CD14-positive monocyte (primary cell): ENCODE measurements around the gene UGDH. TPM values are rescaled to one million over a fixed set of nuclear protein-coding genes. Genes with fewer than 3 reads are reported as not detected.

Experiments used
- DNase-seq, 3 donors: peaks; one replicate each; pipeline ENCODE4 v3.0.0-alpha.2; 2011 to 2022
- H2AFZ ChIP-seq: 2 replicates; pipeline ENCODE4 v1.6.0; 2012; ENCODE audit warnings: mild to moderate bottlenecking, low read depth, low read length, inconsistent platforms; ENCODE audit not compliant: insufficient read depth, poor library complexity, severe bottlenecking
- H3K27ac ChIP-seq, 2 donors: 1 replicate in 1 of 2; 2 replicates in 1 of 2; pipeline ENCODE4 v1.5.1; 2012 to 2013; ENCODE audit warnings: low read length in 2 of 2, control low read depth in 1 of 2, inconsistent platforms in 1 of 2, low read depth in 1 of 2, mild to moderate bottlenecking in 1 of 2
- H3K27me3 ChIP-seq, 2 donors: one replicate each; pipeline versions ENCODE4 v1.6.0 to v1.6.1; 2011 to 2013; ENCODE audit warnings: low read length in 2 of 2; ENCODE audit not compliant: control insufficient read depth in 2 of 2, insufficient read depth in 2 of 2
- H3K36me3 ChIP-seq, 2 donors: replicated peaks in 1 of 2; 1 replicate in 1 of 2; 2 replicates in 1 of 2; pipeline versions ENCODE4 v1.5.1 to v1.6.1; 2012 to 2013; ENCODE audit warnings: low read length in 2 of 2, control low read depth in 1 of 2, inconsistent platforms in 1 of 2, mild to moderate bottlenecking in 1 of 2; ENCODE audit not compliant: insufficient read depth in 2 of 2, control insufficient read depth in 1 of 2
- H3K4me1 ChIP-seq, 2 donors: 1 replicate in 1 of 2; 2 replicates in 1 of 2; pipeline versions ENCODE4 v1.5.1 to v1.6.1; 2012 to 2013; ENCODE audit warnings: low read length in 2 of 2, control low read depth in 1 of 2, inconsistent platforms in 1 of 2, mild to moderate bottlenecking in 1 of 2, moderate library complexity in 1 of 2; ENCODE audit not compliant: insufficient read depth in 2 of 2, control insufficient read depth in 1 of 2
- H3K4me2 ChIP-seq: replicated peaks from 2 replicates; pipeline ENCODE3; 2012; ENCODE audit warnings: low read length, moderate library complexity, mild to moderate bottlenecking; ENCODE audit not compliant: poor library complexity, severe bottlenecking; ENCODE audit errors: extremely low read depth
- H3K4me3 ChIP-seq, 3 experiments: fragments of 200-600 bp in 1 of 3; sonication (generic) in 1 of 3; replicated peaks in 1 of 3; 1 replicate in 2 of 3; 2 replicates in 1 of 3; pipeline ENCODE4 v1.5.1; 2011 to 2013; ENCODE audit warnings: low read length in 3 of 3, mild to moderate bottlenecking in 3 of 3, control low read depth in 2 of 3, low read depth in 2 of 3, inconsistent platforms in 1 of 3, moderate library complexity in 1 of 3
- H3K79me2 ChIP-seq: 2 replicates; pipeline ENCODE4 v1.6.0; 2012; ENCODE audit warnings: mild to moderate bottlenecking, control low read depth, inconsistent platforms, low read length, moderate library complexity; ENCODE audit not compliant: insufficient read depth
- H3K9ac ChIP-seq: 2 replicates; pipeline ENCODE4 v1.6.0; 2017; ENCODE audit warnings: low read length, mild to moderate bottlenecking; ENCODE audit not compliant: insufficient read depth, poor library complexity, severe bottlenecking
- H3K9me3 ChIP-seq, 2 donors: replicated peaks in 1 of 2; 1 replicate in 1 of 2; 2 replicates in 1 of 2; pipeline versions ENCODE4 v1.5.1 to v1.6.1; 2012 to 2013; ENCODE audit warnings: low read length in 2 of 2, control low read depth in 1 of 2; ENCODE audit not compliant: control insufficient read depth in 1 of 2, insufficient read depth in 1 of 2
- H4K20me1 ChIP-seq: 2 replicates; pipeline ENCODE4 v1.6.0; 2012; ENCODE audit warnings: mild to moderate bottlenecking, low read length, control low read depth, moderate library complexity; ENCODE audit not compliant: insufficient read depth
- H3K27ac Mint-ChIP-seq, 7 donors: one replicate each; pipeline ENCODE4 v1.8.0; 2020; ENCODE audit warnings: mild to moderate bottlenecking in 7 of 7, mixed read lengths in 7 of 7, moderate library complexity in 6 of 7, inconsistent platforms in 2 of 7
- H3K27me3 Mint-ChIP-seq, 3 donors: one replicate each; pipeline ENCODE4 v1.8.0; 2021 to 2022; ENCODE audit warnings: low read depth in 3 of 3, mild to moderate bottlenecking in 3 of 3, mixed read lengths in 3 of 3, moderate library complexity in 3 of 3, inconsistent platforms in 1 of 3
- H3K36me3 Mint-ChIP-seq, 2 donors: one replicate each; pipeline ENCODE4 v1.8.0; 2020; ENCODE audit warnings: mixed read lengths in 2 of 2, inconsistent platforms in 1 of 2, mild to moderate bottlenecking in 1 of 2
- H3K4me1 Mint-ChIP-seq: one replicate; pipeline ENCODE4 v1.8.0; 2020; ENCODE audit warnings: mild to moderate bottlenecking, mixed read lengths
- H3K4me3 Mint-ChIP-seq, 2 donors: one replicate each; pipeline ENCODE4 v1.8.0; 2020; ENCODE audit warnings: mild to moderate bottlenecking in 2 of 2, mixed read lengths in 2 of 2, moderate library complexity in 1 of 2
- H3K9me3 Mint-ChIP-seq, 7 donors: one replicate each; pipeline ENCODE4 v1.8.0; 2020 to 2022; ENCODE audit warnings: mixed read lengths in 7 of 7, mild to moderate bottlenecking in 6 of 7, moderate library complexity in 6 of 7, inconsistent platforms in 2 of 7
- WGBS: methylation state at CpG from one replicate; pipeline ENCODE4 v1.1.5; 2013; ENCODE audit warnings: missing lambda C conversion rate; ENCODE audit not compliant: insufficient coverage; 5-methylcytosine and 5-hydroxymethylcytosine counted together
- intact Hi-C, 2 donors: fragments of 100-400 bp; cut with micrococcal nuclease; formaldehyde crosslinking; loops; one replicate each; pipeline versions ENCODE4 v1.15.0 to v1.15.1; 2023
- polyA plus RNA-seq, 3 donors: library from polyadenylated mRNA; depleted of rRNA in 1 of 3; unstranded in 2 of 3; stranded (reverse) in 1 of 3; fragments of 300-500 nt in 2 of 3; fragments of >200 nt in 1 of 3; fragmentation: Illumina TruSeq in 2 of 3; gene quantifications; 1 replicate in 2 of 3; 2 replicates in 1 of 3; pipeline ENCODE4 v1.2.3, GENCODE V29; 2012 to 2021
- TF ChIP-seq, protein P1 (sequence below): fragments of 200-600 bp; IDR thresholded peaks from one replicate; pipeline ENCODE4 v1.8.0; 2022; ENCODE audit warnings: antibody characterized with exemption, mild to moderate bottlenecking

The UGDH gene
- polyA plus RNA-seq, 3 donors: 4.6 to 19.7 (median 16.7) TPM

DNA sequence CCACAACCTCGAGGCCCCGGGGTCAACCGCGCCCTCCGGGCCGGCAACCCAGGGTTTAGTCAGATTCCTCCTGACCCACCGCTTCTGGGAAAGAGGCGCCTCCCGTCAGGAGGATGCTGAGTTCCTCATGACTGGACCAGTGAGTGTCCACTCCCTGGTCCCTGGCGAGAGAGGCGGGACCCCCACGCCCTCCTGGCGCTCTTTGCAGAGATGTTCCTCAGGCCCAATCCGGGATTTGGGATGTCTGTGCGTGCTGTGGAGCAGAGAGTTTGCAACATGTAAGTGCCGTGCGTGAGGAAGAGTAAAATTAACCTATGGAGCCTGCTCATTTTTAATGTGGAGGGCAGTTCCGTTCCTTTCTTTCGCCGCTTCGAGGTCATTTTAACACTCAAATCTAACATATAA is 824 bp upstream of the UGDH start:
- Histone ChIP-seq H3K9ac (peak overlapping the region; percentile 89), H4K20me1 (no peaks in the 10 kb centered on the region), H3K9me3 (peaks cover 0 to 10% of the 10 kb centered on the region in 2 donors), H3K4me1 (peaks cover 17 to 19% of the 10 kb centered on the region in 2 donors), H3K4me2 (peak overlapping the region; percentile 81), H3K27ac (peak overlapping the region; percentile 22 to 90), H3K27me3 (no peaks in the 10 kb centered on the region), H3K4me3 (peak overlapping the region; percentile 71 to 83 (median 83)), H2AFZ (peak overlapping the region; percentile 97), H3K79me2 (peaks cover 32% of the 10 kb centered on the region), H3K36me3 (peaks cover 0 to 2% of the 10 kb centered on the region in 2 donors)
- intact Hi-C loops: loop anchor here (5.0 to 10.0 kb wide), 4 partner anchors 46 to 109 kb away; partner anchors contain the start of genes SMIM14 (in 2 of the 2), LIAS (in 1 of the 2) and RPL9 (in 1 of the 2)
- Mint-ChIP-seq H3K27me3 (peaks cover 0 to 2% (median 0%) of the 10 kb centered on the region in 3 donors), H3K9me3 (peaks cover 16 to 30% (median 23%) of the 10 kb centered on the region in 7 donors), H3K36me3 (peaks cover 23 to 26% of the 10 kb centered on the region in 2 donors), H3K4me1 (peaks cover 22% of the 10 kb centered on the region), H3K4me3 (peak overlapping the region; percentile 99 to 100), H3K27ac (peak overlapping the region; percentile 52 to 96 (median 69))
- TF ChIP-seq, protein P1, sequence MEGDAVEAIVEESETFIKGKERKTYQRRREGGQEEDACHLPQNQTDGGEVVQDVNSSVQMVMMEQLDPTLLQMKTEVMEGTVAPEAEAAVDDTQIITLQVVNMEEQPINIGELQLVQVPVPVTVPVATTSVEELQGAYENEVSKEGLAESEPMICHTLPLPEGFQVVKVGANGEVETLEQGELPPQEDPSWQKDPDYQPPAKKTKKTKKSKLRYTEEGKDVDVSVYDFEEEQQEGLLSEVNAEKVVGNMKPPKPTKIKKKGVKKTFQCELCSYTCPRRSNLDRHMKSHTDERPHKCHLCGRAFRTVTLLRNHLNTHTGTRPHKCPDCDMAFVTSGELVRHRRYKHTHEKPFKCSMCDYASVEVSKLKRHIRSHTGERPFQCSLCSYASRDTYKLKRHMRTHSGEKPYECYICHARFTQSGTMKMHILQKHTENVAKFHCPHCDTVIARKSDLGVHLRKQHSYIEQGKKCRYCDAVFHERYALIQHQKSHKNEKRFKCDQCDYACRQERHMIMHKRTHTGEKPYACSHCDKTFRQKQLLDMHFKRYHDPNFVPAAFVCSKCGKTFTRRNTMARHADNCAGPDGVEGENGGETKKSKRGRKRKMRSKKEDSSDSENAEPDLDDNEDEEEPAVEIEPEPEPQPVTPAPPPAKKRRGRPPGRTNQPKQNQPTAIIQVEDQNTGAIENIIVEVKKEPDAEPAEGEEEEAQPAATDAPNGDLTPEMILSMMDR: no peak
- 0% methylated on average over 15 of the region's 21 CpGs for WGBS
- DNase-seq: no peak

DNA sequence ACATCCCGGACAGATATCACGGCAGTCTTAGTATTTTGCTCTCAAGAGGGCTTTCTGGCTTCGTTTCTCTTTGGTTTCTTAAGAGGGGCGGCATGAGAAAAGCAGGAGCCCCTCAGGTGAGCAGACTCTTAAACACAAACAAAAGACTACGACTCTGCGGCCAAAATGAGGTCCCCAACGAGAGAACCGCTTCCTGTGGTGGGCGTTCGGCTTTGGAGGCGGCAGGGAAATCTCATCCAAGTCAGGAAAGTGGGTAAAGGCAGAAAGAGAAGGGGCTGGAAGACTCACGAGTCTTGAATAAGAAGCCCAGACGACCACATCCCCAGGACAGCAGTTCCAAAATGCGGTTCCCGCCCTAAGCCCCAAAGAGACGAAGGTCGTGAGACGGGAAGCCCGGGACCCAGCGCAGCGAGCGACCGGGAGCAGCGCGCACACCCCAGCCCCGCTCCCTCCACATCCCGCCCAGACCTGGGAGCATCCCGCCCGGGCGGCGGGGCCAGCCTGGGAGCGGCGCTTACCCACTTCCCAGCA is 409 bp downstream of the UGDH start:
- peak overlapping the region; percentile 97 for H2AFZ ChIP-seq
- H3K27ac Mint-ChIP-seq: peak overlapping the region in 6 of 7 donors; percentile 15 to 86 (median 49)
- H3K36me3 ChIP-seq: peaks cover 0 to under 1% of the 10 kb centered on the region in 2 donors
- peaks cover 11 to 14% of the 10 kb centered on the region in 2 donors for H3K36me3 Mint-ChIP-seq
- H3K79me2 ChIP-seq: peaks cover 32% of the 10 kb centered on the region
- 0% methylated on average over 22 of the region's 33 CpGs for WGBS
- H3K4me2 ChIP-seq: peak overlapping the region; percentile 81
- peak overlapping the region; percentile 24 to 90 for H3K27ac ChIP-seq
- peaks cover 0 to 2% (median 0%) of the 10 kb centered on the region in 3 donors for H3K27me3 Mint-ChIP-seq
- H3K9me3 ChIP-seq: peaks cover 0 to 5% of the 10 kb centered on the region in 2 donors
- TF ChIP-seq, protein P1: no peak
- H3K9ac ChIP-seq: peak overlapping the region; percentile 89
- no peaks in the 10 kb centered on the region for H3K27me3 ChIP-seq
- peaks cover 22% of the 10 kb centered on the region for H3K4me1 Mint-ChIP-seq
- peaks cover 17 to 19% of the 10 kb centered on the region in 2 donors for H3K4me1 ChIP-seq
- H3K9me3 Mint-ChIP-seq: peaks cover 10 to 17% (median 15%) of the 10 kb centered on the region in 7 donors
- no peaks in the 10 kb centered on the region for H4K20me1 ChIP-seq
- H3K4me3 Mint-ChIP-seq: peak overlapping the region; percentile 99 to 100
- peak in 1 of 3 donors; percentile 1 for DNase-seq
- intact Hi-C loops: loop anchor here (5.0 to 10.0 kb wide), 4 partner anchors 45 to 110 kb away; partner anchors contain the start of genes SMIM14 (in 2 of the 2), LIAS (in 1 of the 2) and RPL9 (in 1 of the 2)
- peak overlapping the region; percentile 71 to 83 (median 83) for H3K4me3 ChIP-seq
